GM19240 (cell line): ENCODE results near the gene UMODL1.

Experiments used
- DNase-seq: peaks from one replicate; pipeline ENCODE4 v3.0.0; 2011; ENCODE audit warnings: low spot score; ENCODE audit not compliant: insufficient read length

UMODL1 gene

DNA sequence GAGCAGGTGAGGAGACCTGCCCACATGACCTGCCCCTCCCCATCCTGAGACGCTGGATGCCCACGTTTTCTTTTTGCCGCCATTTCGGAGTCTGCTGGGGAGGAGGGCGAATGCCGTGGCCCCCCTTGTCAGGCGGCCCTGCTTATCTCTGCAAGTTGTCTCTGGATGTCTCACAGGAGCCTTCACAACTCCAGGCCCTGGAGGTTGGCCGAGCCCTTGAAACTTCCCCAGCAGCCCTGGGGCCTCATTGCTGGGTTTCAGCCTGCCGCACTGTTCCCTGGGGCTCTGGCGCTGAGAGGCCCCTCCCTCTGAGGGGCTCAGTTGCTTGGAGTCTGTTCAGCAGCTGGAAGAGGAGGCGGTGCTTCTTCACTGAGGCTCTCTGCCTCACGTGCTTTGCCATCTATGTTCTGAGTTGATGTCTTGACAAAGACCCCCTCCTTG lies 31.2 kb upstream of the UMODL1 start:
- no peak for DNase-seq

GRCh38 chr21:42040411-42041180 lies 30.5 kb upstream of the UMODL1 start:
- no peak for DNase-seq

DNA sequence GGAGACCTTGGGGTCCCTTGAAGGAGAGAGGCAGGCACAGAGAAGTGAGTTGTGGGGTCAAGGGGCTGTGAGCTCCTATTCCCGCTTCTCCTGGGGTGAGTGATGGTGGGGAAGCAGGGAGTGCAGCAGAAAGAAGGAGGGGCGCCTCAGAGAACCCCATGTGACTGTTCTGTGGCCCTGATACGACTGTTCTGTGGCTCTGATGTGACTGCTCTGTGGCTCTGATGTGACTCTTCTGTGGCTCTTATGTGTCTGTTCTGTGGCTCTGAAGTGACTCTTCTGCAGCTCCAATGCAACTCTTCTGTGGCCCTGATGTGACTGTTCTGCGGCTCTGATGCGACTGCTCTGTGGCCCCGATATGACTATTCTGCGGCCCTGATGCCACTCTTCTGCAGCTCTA lies 29.9 kb upstream of the UMODL1 start:
- DNase-seq = no peak

GRCh38 chr21:42041711-42042110 lies 29.4 kb upstream of the UMODL1 start:
- DNase-seq = no peak

GRCh38 chr21:42042651-42043050 lies 28.5 kb upstream of the UMODL1 start:
- no peak for DNase-seq

DNA sequence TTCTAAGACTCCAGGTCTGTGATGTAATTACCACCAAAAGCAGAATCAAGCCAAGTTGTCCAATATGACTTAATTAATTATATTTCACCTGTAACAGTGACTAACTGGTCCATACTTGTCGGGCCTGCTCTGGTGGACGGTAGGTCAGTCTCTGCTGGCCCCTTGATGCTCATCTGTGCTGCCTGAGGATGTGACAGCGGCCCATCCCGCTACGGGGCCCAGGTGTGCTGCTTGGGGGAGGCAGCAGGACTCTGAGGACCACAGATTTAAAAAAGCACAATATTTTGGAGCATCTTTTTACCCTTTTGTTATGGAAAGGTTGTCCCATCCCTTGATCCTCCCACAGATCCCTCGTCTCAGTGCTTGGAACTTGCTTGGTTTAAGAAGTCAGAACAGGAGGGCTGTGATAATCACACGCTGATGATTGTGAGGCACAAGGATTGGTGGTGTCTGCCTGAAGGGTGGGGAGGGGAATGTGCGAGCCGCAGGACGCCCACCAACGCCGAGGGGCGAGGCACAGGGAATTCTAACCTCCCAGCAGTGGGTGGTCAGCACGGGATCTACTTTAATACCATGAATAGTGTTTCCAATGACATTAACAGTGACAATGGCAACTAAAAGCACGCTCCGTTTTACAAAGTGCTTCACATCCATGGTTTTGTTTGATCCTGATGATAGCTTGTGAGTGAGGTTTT lies 27.8 kb upstream of the UMODL1 start:
- DNase-seq = no peak

GRCh38 chr21:42043961-42044360 lies 27.2 kb upstream of the UMODL1 start:
- DNase-seq = no peak

- no peak for DNase-seq
These were observed 26.1 kb upstream of the UMODL1 start for GRCh38 chr21:42044871-42045495.

DNA sequence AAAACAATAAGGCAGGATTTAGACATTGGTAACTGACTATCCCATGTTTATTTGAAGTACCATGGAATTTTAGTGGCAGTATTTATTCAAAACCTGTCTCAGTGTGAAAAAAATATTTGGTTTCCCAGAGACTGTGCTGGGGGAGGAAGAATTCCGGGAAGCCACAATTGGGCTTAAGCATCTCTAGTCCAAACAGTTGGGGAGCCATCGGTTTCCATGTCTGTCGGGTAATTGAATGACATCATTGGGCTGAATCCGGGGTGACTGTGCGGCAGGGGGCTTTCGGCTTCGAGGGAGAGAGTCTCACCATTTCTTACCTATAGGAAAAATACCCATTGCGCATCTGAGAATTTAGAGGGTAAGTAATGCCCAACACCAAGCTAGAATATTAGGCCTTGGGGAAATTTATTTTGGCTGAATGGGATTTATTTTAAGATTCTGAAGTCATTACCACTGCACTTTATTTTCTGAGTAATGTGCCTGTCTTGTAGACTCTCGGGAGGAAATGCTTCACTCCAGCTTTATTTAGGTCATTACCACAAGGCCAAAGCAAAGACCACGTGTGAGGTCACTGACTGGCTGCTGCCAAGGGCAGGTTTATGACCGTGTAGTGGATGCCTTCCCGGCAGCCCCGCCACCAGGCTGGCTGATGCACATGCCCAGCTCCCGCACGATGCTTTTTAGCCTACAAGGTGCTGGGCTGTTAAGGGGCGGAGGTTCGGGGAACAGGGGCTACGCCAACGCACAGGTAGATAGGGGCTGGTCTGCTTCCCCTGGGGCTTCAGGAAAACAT lies 23.1 kb upstream of the UMODL1 start:
- no peak for DNase-seq

- DNase-seq = no peak
These were observed 22.1 kb upstream of the UMODL1 start for GRCh38 chr21:42048870-42049577.

- DNase-seq = no peak
These were observed 21.3 kb upstream of the UMODL1 start for GRCh38 chr21:42049578-42050430.

DNA sequence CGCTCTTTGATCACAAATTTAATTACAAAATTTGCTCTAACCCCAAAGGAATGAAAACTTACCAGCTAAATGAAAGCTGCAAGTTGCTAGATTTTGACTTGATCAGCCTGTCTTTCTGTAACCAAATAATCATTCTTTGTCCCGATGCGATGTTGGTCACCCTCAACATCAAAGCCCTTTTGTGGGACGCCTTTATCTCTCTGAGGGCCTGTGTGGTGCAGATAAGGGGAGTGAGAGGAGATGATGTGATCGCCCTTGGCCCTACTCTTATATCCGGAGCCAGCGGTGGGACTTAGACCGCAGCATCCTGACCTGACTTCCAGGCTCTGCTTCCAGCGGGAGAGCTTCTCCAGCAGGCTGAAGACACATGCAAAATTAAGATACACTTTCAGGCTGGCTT lies 19.3 kb upstream of the UMODL1 start:
- no peak for DNase-seq

DNA sequence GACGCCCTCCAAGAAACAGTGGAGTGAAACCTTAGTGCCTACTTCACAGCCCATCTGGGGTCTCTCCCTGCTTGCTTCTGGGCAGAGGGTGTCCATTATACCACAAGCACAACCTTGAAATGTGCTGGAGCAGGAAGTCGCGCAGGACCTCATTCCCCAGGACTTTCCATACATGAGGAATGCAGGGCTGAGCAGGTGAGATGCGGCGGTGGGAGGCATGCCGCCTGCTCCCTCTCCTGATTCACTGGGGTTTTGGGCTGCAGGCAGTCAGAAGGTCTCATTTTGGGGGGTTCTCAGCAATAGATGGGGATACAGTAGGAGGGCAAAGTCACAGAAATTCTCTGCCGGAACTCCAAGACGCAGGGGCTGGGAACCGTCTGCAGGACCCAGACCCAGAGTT lies 15.7 kb upstream of the UMODL1 start:
- no peak for DNase-seq

DNA sequence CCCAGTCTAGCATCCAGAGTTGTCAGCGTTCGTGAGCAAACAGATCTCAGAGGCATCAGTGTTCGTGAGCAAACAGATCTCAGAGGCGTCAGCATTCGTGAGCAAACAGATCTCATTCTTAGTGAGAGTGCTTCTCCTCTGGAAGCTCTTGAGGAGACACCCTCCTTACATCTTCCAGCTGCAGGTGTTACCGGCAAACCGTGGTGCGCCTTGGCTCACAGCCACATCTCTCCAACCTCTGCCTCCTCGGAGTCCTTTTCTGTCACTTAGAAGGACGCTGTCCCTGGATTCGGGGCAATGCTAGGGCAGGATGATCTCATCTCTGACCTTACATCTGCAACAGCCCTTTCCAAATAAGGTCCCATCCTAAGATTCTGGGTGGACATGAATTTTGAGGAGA lies 14.6 kb upstream of the UMODL1 start:
- DNase-seq = no peak

- no peak for DNase-seq
These were observed 14.0 kb upstream of the UMODL1 start for GRCh38 chr21:42056996-42057689.

DNA sequence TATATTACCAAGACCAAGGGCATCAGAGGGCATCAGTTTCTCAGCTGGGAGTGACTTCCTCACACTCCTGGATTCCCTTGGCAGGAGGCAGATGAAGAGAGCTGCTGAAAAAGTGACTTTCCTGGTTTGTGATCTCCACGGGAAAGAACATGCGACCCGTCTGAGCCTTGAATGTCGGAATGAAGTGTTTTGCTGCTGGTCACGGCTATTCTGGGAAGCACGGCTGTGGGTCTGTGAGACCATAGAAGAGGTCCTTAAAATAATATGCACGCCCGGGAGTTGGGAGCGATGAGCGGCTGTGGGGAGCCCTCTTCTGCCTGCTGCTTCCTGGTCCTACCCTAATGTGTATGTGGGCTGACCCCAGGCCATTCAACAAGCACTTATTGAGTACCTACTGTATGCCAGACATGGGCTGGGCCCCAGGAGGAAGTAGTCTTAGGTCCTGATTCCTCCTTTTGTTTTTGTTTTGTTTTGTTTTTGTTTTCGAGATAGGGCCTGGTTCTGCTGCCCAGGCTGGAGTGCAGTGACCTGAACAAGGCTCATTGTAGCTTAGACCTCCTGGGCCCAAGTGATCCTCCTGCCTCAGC lies 13.2 kb upstream of the UMODL1 start:
- no peak for DNase-seq

DNA sequence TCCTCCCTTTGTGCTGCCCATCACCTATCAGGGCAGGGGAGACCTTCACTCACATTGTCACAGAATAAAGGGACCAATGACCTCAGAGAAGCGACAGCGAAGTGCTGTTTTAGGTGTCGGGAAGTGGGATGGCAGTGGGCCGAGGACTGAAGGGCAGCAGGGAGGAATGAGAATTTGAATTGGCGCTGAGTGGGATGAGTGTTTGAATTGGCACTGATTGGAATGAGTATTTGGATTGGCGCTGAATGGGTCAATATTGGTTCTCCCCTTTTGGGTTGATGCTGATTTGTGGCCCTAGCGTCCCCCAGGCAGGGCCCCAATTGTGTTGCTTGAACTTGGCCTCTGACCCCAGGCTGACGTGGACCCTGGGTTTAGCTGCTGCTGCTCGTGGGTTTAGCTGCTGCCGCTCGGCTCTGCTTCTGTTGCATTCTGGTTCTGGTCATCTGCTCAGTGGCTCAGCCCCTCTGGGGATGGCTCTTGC lies 12.4 kb upstream of the UMODL1 start:
- DNase-seq = no peak

DNA sequence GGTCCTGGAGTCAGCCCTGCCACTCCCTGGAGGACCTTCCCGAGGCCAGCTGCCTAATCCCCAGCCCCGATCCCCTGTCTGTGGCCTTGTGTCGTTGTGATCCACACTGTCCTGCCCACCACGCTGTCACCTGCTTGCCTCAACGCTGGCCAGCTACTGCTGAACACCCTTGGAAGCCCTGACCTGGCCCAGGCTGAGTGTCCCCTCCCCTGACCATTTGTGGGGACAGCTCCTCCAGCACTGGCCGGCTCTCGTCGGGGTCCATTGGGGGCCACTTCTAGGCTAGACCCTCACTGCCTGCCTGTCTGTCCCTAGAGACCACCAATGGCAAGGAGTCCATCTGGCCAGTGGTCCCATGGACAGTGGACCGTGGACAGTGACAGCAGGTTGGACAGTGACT lies 12.0 kb upstream of the UMODL1 start:
- DNase-seq = no peak

DNA sequence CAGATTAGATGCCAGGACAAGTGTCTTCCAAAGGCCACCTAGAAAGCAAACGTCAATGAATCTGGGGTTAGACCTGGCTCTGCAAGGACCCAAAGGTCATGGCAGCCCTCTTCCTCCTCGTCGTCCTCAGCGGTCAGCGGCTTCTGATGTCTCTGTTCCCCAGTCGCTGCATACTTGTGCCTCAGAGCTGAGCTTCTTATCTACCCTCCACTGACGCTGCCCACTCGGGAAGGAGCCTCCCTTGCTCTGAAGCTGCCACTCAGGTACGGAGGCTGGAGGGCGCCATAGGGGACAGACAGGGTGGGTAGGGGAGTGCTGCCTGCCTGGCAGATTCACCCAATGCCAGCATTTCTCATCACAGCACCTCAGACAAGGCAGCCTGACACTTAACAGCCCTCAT lies 11.4 kb upstream of the UMODL1 start:
- no peak for DNase-seq
